Effector memory CD8-positive, alpha-beta T cell (primary cell): Measurements from ENCODE around the gene CDR2L.

Experiments used
- ATAC-seq: fragments of 150-1000 bp; cut with Tn5 transposase; replicated peaks from 2 replicates; pipeline ENCODE4 v1.10.0; 2021; ENCODE audit warnings: mild to moderate bottlenecking, moderate library complexity
- DNase-seq, 3 experiments: peaks; one replicate each; pipeline ENCODE4 v3.0.0; 2021
- H3K27ac Mint-ChIP-seq, 2 donors: one replicate each; pipeline ENCODE4 v1.8.0; 2022; ENCODE audit warnings: mild to moderate bottlenecking in 2 of 2, mixed read lengths in 2 of 2, moderate library complexity in 2 of 2
- H3K27me3 Mint-ChIP-seq, 2 donors: one replicate each; pipeline ENCODE4 v1.8.0; 2022; ENCODE audit warnings: mixed read lengths in 2 of 2
- H3K36me3 Mint-ChIP-seq: one replicate; pipeline ENCODE4 v1.8.0; 2022; ENCODE audit warnings: mild to moderate bottlenecking, moderate library complexity, mixed read lengths; ENCODE audit not compliant: insufficient read depth
- H3K4me1 Mint-ChIP-seq, 2 donors: one replicate each; pipeline ENCODE4 v1.8.0; 2022; ENCODE audit warnings: low read depth in 2 of 2, mixed read lengths in 2 of 2
- H3K4me3 Mint-ChIP-seq, 2 donors: one replicate each; pipeline ENCODE4 v1.8.0; 2022; ENCODE audit warnings: mild to moderate bottlenecking in 2 of 2, mixed read lengths in 2 of 2, moderate library complexity in 2 of 2
- H3K9me3 Mint-ChIP-seq, 2 donors: one replicate each; pipeline ENCODE4 v1.8.0; 2022; ENCODE audit warnings: mixed read lengths in 2 of 2

The CDR2L gene

GRCh38 chr17:75051941-75052340 lies 64.5 kb downstream of the CDR2L start:
- Mint-ChIP-seq H3K4me3 (no peak overlapping the region), H3K4me1 (peaks cover 8 to 19% of the 10 kb centered on the region in 2 donors), H3K9me3 (no peaks in the 10 kb centered on the region), H3K36me3 (peaks cover 57% of the 10 kb centered on the region), H3K27ac (no peak overlapping the region), H3K27me3 (no peaks in the 10 kb centered on the region)
- DNase-seq = no peak
- ATAC-seq = no peak
